ENCODE results near the gene ACTA1. TPM values are rescaled to one million over a fixed set of nuclear protein-coding genes. Genes with fewer than 3 reads are reported as not detected.
A peak's percentile ranks its signal among the peaks of the same experiment; 100 is the strongest.
"Not testable (repeated sequence)": the region's sequence is repeated elsewhere in the genome, so short reads cannot be mapped to it uniquely, and the experiment has no call there.

ACTA1 gene
- total RNA-seq, 2 donors from 2014 or later, result not detected

DNA sequence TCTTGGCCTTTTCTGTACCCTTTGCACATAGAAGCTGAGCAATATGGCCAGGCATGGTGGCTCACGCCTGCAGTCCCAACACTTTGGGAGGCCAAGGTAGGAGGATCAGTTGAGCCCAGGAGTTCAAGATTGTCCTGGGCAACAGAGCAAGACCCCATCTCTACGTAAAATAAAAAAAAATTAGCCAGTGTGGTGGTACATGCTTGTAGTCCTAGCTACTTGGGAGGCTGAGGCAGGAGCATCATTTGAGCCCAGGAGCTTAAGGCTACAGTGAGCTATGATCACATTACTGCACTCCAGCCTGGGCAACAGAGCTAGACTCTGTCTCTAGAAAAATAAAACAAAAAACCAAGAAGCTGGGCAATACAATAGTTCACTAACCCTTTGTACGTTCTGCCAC is 6.3 kb downstream of the ACTA1 start:
- H3K27ac Mint-ChIP-seq, result no peak overlapping the region
- DNase-seq (ENCODE audit: low spot score in 2 of 2), result no peak
- no peak for ATAC-seq
- peaks cover 3 to 4% of the 10 kb centered on the region in 2 donors for H3K9me3 Mint-ChIP-seq
- H3K36me3 Mint-ChIP-seq, result peaks cover 22 to 23% of the 10 kb centered on the region in 2 donors

- Mint-ChIP-seq H3K27ac (no peak overlapping the region), H3K36me3 (peaks cover 14% of the 10 kb centered on the region in 2 donors), H3K9me3 (peaks cover 3 to 4% of the 10 kb centered on the region in 2 donors)
- ATAC-seq (no peak), DNase-seq (ENCODE audit: low spot score in 2 of 2) (no peak)
Observed at GRCh38 chr1:229425564-229426159, 8.2 kb downstream of the ACTA1 start.

DNA sequence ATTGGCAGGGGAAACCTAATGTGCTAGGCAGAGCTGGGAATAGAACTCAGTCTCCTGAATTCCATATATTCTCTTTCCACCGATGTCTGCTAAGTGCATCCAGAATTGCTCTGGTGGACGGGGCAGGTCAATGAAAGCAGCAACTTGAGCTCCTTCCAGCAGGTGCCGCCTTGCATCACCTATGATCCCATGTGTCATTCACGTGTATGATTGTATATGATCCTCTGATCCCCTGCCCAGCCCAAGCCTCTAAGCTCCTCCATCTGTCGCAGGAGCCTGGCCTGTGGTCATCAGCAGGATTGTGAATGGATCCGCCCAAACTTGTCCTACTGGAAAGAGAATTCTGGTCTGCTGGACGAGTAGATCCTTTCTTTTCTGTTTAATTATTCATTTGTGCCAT is 13.1 kb downstream of the ACTA1 start:
- Mint-ChIP-seq H3K27ac (no peak overlapping the region), H3K9me3 (peaks cover 3 to 4% of the 10 kb centered on the region in 2 donors), H3K36me3 (peaks cover 14% of the 10 kb centered on the region in 2 donors)
- no peak for DNase-seq (ENCODE audit: low spot score in 2 of 2)
- ATAC-seq, result no peak

DNA sequence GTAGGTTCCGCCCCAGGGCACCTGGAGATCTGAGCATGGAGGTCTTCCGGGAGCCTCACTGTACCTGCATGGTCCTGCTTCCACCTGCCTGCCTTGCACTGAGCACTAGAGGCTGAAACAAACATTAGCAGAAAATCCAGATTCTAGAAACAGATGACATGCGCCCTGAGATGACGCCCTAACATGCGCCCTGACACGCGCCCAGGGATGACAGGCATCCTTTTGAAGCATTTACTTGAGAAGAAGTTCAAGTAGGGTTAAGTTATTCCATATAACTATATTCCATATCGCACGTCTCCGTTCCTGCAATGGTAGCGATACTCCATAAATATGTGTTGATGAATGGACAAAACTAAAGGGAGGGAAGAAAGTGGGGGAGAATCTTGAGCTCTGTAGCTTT is 13.7 kb downstream of the ACTA1 start:
- Mint-ChIP-seq H3K27ac (no peak overlapping the region), H3K36me3 (peaks cover 14% of the 10 kb centered on the region in 2 donors), H3K9me3 (peaks cover 3 to 4% of the 10 kb centered on the region in 2 donors)
- ATAC-seq (no peak), DNase-seq (ENCODE audit: low spot score in 2 of 2) (no peak)

DNA sequence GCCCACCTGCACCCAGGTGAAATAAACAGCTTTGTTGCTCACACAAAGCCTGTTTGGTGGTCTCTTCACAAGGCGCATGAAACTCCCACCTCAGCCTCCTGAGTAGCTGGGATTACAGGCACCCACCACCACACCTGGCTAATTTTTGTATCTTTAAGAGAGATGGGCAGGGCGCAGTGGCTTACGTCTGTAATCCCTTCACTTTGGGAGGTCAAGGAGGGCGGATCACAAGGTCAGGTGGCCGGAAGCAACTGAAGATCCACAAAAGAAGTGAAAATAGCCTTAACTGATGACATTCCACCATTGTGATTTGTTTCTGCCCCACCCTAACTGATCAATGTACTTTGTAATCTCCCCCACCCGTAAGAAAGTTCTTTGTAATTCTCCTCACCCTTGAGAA is 15.3 kb downstream of the ACTA1 start:
- not testable (repeated sequence) for ATAC-seq; H3K36me3 Mint-ChIP-seq; H3K9me3 Mint-ChIP-seq; H3K27ac Mint-ChIP-seq; DNase-seq (ENCODE audit: low spot score in 2 of 2)

GRCh38 chr1:229412810-229413209 is 21.1 kb downstream of the ACTA1 start:
- ATAC-seq, result not testable (repeated sequence)

GRCh38 chr1:229412056-229412455 is 21.8 kb downstream of the ACTA1 start:
- no peaks in the 10 kb centered on the region for H3K36me3 Mint-ChIP-seq
- H3K9me3 Mint-ChIP-seq, result no peaks in the 10 kb centered on the region
- H3K27ac Mint-ChIP-seq, result no peak overlapping the region
- ATAC-seq (no peak), DNase-seq (ENCODE audit: low spot score in 2 of 2) (no peak)

More at GRCh38 chr1:229412810-229413209, 21.1 kb downstream of the ACTA1 start:
- H3K27ac Mint-ChIP-seq; H3K9me3 Mint-ChIP-seq; H3K36me3 Mint-ChIP-seq; DNase-seq (ENCODE audit: low spot score in 2 of 2): not testable (repeated sequence)

- DNase-seq (ENCODE audit: low spot score in 2 of 2) (no peak), ATAC-seq (no peak)
- no peaks in the 10 kb centered on the region for H3K36me3 Mint-ChIP-seq
- H3K9me3 Mint-ChIP-seq, result no peaks in the 10 kb centered on the region
- H3K27ac Mint-ChIP-seq, result no peak overlapping the region
Observed at GRCh38 chr1:229411434-229412055, 22.3 kb downstream of the ACTA1 start.

DNA sequence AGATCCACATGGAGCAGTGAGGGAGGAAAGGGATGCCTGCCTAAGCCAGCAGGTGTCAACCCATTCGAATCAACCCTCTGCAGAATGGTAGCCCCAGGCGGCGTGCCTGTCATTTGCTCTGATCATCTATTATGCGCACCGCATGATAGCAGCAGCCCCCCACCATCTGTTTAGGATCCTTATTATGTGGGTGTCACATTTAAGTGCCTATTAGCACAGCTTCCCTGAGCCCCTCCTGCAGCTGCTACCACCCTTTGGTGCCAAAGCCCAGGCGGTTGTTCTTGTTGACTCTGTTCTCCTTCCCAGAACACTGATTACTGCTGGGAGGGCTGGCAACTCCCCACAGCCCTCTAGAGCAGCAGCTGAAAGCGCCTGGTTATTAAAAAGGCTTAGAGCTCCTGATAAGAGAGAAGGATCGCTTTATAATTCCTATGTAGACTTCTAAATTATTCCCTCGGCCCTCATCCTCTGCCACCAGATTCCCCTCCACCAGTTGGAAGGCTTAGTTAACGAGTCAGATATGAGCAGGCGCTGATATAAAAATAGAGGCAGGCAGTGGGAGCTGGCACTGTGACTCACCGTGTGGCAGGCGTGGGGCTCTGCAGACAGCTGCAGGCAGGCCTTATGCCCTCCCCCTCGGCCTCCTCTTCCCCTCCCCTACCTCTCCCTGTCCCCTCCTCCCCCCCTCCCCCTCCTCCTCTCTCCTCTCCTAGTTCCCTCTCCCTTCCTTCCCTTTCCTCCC is 23.0 kb downstream of the ACTA1 start:
- no peak for DNase-seq (ENCODE audit: low spot score in 2 of 2)
- no peak overlapping the region for H3K27ac Mint-ChIP-seq

GRCh38 chr1:229410370-229410691 is 23.6 kb downstream of the ACTA1 start:
- no peak for DNase-seq (ENCODE audit: low spot score in 2 of 2)
- peak; percentile 28 to 35 for ATAC-seq
- Mint-ChIP-seq H3K27ac (no peak overlapping the region), H3K36me3 (no peaks in the 10 kb centered on the region), H3K9me3 (no peaks in the 10 kb centered on the region)

More for the DNA sequence above, 23.0 kb downstream of the ACTA1 start:
- ATAC-seq, result peak; percentile 59 to 68
- H3K9me3 Mint-ChIP-seq, result no peaks in the 10 kb centered on the region
- no peaks in the 10 kb centered on the region for H3K36me3 Mint-ChIP-seq

DNA sequence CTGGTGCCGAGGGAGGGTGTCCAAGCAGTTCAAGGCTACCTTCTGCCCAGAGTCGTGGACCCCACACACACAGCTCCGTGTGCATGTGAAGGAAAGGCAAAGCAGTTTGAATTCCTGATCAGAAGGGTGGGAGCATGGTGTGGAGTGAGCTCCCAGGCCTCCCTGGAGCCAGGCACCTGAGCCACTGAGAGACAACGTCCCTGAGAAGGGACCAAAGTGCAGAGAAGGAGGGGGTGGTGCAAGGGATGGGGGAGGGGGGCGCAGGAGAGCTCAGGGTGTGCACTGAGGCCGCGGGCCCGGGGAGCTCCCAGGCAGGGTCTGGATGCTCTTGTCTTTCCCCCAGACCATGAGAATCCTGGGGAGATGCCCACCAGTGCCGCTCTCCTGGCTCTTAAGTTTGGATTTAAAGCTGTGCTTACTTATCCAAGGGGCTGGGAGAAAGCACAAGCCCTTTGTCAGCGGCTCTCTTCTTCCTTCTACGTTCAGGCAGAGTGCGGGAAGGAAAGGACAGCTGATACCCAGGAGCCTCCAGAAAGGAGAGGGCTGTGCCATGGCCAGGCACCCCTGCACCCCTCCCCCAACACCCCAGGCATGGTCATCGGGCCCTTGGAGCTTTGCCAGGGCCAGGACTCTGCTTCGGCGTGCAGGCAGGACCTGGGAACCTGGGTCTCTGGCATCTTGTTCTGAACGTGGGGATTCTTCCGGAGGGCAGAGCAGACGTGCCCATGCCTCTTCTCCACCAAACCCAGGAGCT is 24.1 kb downstream of the ACTA1 start:
- DNase-seq (ENCODE audit: low spot score in 2 of 2), result no peak
- no peaks in the 10 kb centered on the region for H3K9me3 Mint-ChIP-seq
- ATAC-seq, result no peak
- H3K36me3 Mint-ChIP-seq, result no peaks in the 10 kb centered on the region
- H3K27ac Mint-ChIP-seq, result no peak overlapping the region

DNA sequence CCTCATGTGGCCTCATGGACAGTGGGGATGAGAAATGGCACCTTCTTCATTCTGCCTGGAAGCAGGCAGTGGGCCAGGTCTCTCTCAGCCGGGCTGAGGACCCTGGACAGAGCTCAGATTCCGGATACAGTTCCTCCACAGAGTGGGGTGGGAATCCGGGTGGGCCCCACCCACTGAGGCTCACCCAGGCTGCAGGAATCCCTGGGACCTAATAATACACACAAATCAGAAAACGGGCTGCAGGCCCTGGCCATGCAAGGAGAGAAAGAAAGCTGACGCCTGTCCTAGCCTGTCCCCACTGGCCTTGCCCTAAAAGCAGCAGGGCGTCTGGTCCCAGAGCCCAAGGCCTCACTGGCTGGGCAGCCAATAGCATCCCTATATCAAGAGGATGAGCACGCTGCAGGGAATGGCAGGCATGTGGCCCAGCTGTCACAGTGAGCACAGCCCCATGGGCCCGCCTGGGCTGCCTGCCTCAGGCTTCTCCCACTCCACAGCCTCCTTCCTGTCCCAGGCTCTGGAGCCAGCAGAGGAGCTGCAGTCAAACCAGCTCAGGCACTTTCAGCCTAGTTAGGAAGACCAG is 25.3 kb downstream of the ACTA1 start:
- Mint-ChIP-seq H3K9me3 (no peaks in the 10 kb centered on the region), H3K36me3 (no peaks in the 10 kb centered on the region), H3K27ac (no peak overlapping the region)
- no peak for ATAC-seq
- DNase-seq (ENCODE audit: low spot score in 2 of 2), result no peak

DNA sequence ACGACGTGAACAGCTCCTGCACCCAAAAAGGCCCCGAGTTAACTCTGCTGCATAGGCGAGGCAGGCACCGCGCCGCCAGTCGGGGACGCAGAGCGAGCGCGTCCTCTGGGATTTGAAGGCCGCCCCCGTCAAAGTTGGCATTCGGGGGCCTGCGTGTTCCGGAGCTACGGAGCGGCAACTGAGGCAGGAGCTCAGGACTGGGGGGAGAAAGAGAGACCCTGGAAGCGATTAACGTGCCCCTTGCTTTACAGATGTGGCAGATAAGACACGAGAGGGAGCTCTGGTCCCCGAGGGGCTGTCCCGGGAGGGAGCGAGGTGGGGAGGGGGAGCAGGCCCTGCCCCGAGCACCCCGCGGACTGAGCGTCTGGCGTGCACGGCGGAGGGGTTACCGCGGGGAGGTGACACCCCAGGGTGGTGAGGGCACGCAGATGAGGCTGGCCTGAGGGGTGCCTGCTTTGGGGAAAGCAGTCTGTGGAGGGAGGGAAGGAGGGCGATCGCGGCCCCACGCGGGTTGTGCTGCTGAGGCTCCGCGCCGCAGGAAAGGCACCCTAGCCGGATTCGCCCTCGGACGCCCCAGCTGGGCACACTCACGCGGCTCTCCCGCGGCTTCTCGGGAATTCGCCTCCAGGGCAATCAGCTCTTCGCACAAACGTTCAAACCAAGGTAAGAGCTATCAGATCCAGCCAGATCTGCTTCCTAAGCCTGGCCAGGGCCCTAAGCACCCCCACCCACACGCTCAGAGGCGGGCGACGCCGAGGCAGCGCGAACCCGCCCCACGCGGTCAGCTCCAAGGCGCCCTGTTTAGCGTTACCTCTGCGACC is 26.5 kb downstream of the ACTA1 start:
- DNase-seq (ENCODE audit: low spot score in 2 of 2) (no peak), ATAC-seq (peak; percentile 29 to 42)
- Mint-ChIP-seq H3K9me3 (no peaks in the 10 kb centered on the region), H3K36me3 (no peaks in the 10 kb centered on the region), H3K27ac (no peak overlapping the region)

- DNase-seq (ENCODE audit: low spot score in 2 of 2), result no peak
- no peaks in the 10 kb centered on the region for H3K9me3 Mint-ChIP-seq
- no peaks in the 10 kb centered on the region for H3K36me3 Mint-ChIP-seq
- no peak overlapping the region for H3K27ac Mint-ChIP-seq
- ATAC-seq, result no peak
Observed at GRCh38 chr1:229406798-229407197, 27.1 kb downstream of the ACTA1 start.

DNA sequence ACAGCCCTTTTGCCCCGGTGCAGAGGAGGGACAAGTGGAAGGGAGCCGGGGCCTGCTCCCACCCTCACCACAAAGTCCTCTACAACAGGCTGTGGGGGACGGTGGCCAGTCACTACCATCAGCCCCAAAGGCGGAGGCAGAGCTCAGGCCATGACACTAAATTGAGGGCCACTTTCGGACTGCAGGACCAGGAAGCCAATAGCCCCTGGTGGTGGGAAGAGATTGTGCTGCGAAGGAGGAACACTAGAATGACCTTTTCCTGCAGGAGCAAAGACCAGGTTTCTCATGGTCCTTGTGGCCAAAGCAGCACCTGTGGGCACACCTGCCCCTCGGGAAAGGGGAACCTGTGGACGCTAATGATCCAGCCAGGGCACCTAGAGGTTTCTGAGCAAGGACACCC is 30.3 kb downstream of the ACTA1 start:
- Mint-ChIP-seq H3K36me3 (no peaks in the 10 kb centered on the region), H3K9me3 (no peaks in the 10 kb centered on the region), H3K27ac (no peak overlapping the region)
- ATAC-seq, result no peak
- DNase-seq (ENCODE audit: low spot score in 2 of 2), result no peak

DNA sequence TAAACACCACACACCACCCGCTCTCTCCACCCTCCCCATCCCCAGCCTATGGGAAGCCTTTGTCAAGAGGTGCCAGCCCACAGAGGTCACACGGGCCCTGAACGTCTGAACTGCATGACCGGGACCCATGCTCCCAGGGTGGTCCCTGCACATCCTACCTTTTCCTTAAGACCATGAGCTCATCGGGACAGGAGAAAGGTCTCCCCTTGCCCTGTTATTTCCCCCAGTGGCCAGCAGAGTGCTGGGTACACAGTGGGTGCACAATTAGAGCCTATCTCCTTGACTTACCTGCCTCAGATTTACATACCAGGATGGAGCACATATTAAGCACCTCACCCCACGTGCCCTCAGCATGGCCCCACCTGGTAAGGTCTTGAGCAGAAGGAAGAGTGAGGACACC is 30.9 kb downstream of the ACTA1 start:
- ATAC-seq (no peak), DNase-seq (ENCODE audit: low spot score in 2 of 2) (no peak)
- H3K27ac Mint-ChIP-seq, result no peak overlapping the region
- H3K9me3 Mint-ChIP-seq, result no peaks in the 10 kb centered on the region
- no peaks in the 10 kb centered on the region for H3K36me3 Mint-ChIP-seq

Data from activated naive CD4-positive, alpha-beta T cell treated with anti-CD3 and anti-CD28 coated beads, Interleukin-2, amount 50 U/mL, for 72 hours (primary cell).